Epidermal melanocyte (primary cell): Measurements from ENCODE around the gene RTN4RL1.
A peak's percentile ranks its signal among the peaks of the same experiment; 100 is the strongest.
"Not testable (repeated sequence)": the region's sequence is repeated elsewhere in the genome, so short reads cannot be mapped to it uniquely, and the experiment has no call there.

Experiments used
- DNase-seq: peaks from one replicate; pipeline ENCODE4 v3.0.0; 2011; ENCODE audit warnings: low spot score; ENCODE audit not compliant: insufficient read length

RTN4RL1 gene

GRCh38 chr17:2025622-2026309 lies 632 bp upstream of the RTN4RL1 start:
- DNase-seq = peak; percentile 87

DNA sequence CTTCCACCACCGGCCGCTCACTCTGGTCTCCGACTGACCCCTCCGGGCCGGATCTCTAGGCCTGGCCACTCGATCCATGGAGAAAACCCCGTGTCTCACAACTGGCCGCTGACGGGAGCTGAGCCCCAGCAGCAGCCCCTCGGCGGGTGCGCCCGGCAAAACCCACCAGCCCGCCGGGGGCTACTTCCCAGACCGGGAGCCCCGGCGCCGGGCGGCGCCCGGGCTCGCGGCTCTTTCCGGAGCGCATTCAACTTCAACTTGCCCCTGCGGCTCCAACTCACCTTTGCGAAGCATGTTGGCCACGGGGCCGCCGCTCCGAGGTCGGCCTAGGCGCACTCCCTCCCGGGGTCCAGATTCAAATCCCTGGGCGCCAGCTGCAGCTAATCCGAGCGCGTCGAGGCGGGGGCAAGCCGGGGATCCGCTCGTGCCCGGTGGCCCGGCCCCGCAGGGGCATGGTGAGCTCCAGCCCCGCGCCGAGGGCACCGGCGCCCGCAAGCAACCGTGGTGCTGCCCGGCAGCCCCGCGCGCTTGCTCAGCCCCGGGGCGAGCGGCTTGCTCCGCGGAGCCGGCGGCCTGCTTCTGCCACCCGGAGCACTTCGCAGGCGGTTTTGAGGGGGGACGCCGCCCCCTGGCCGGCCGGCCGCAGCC lies 438 bp downstream of the RTN4RL1 start:
- DNase-seq = no peak

- no peak for DNase-seq
Measured at GRCh38 chr17:2023692-2024571, 1.2 kb downstream of the RTN4RL1 start.

GRCh38 chr17:2023256-2023655 lies 1.9 kb downstream of the RTN4RL1 start:
- DNase-seq = no peak

DNA sequence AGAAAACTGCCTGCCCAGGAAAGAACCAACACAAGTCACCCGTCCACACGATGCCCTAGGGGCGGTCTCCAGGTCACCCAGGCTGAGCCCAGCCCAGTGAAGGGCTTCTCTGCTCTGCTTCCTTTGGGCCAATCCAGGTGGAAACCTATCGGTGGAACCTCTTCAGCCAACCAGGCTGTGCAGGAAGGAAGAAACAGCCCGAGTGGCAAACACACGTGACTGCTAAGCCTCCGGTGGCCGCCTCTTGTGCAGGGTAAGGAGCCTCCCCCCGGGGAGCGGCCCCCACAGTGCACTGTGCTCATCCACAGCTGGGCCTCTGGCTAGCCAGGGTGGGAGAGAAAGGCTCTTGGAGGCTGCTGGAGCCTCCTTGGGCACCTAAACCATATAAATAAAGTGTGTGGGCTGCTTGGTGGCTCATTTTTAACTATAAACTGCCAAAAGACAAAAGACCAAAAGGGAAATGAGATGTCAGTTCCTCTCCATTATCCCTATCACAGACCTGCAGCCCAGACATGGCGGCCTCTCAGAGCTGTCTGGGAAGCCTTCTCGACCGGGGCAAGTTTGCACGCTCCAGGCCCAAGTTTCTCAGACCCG lies 2.4 kb downstream of the RTN4RL1 start:
- DNase-seq = no peak

DNA sequence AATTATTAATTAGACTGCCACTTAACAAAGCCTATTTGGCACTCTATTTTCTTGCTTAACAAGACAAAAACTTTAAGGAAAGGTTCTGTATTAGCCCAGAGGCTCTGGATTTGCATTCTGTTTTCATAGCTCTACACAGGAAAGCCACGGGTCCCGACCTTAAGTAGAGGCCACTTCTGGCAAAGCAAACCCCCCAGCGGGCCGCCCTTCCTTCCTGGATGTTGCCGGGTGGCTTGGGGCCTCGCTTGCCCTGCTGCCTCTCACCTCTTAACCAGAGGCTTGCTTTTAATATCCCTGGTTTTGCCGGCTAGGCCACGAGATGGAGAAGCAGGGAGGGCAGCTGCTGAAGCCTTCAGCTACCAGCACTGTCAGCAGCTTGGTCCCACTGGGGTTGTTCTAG lies 4.4 kb downstream of the RTN4RL1 start:
- no peak for DNase-seq

DNA sequence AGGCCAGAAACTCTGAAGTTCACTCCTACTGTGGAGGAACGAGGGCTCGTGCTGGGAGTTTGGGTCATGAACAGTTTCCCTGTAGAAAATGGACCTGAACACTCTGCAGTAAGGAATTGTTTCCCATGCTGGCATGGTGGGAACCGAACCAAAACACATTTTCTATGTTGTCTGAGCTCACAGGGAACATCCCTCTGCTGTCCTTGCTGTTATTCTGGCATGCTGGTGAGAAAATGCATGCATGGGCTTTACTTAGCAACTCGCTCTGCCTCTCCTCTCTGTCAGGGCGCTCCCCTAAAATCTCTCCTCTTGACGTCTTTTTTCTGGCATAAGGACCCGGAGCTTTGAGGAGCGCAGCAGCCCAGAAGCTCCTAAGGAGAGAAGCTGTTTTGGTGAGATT lies 5.4 kb downstream of the RTN4RL1 start:
- no peak for DNase-seq

- DNase-seq = no peak
Measured at GRCh38 chr17:2018716-2019510, 6.2 kb downstream of the RTN4RL1 start.

- no peak for DNase-seq
Measured at GRCh38 chr17:2017274-2017941, 7.7 kb downstream of the RTN4RL1 start.

DNA sequence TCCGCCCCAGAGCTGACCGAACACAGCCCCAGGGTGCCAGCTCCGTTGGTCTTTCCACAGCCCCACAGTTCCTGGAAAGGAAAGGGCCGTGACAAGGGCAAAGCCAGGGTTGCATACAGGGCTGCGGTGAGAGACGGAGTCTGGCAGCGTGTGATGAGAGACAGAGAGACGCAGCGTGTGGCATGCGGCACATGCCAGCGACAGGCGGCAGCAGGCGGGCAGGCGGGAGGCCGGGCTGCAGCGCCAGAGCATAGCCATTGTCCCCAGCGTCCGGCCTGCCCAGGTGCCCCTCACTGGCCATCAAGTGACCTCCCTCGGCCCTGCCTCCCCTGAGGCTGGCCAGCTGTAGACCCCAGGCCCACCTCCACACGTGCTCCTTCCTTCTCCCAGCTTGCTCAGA lies 8.6 kb downstream of the RTN4RL1 start:
- DNase-seq = no peak

DNA sequence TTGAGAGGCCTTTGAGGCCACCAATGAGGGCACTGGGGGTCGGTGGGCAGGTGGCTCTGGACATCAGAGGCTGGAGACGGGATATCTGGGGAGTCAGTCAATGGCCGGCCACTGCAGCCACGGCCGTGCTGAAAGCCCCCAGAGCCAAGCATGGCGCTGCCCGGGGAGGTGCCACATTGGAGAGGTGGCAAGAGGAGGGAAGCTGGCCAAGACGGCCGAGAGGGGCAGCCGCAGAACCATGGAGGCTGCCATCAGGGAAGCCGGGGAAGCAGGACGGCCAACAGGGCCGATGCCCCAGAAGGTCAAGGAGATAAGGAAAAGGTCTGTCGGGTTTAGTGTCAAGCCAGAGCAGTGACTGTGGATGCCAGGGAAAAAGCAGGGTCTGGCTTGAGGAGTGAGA lies 9.8 kb downstream of the RTN4RL1 start:
- no peak for DNase-seq

DNA sequence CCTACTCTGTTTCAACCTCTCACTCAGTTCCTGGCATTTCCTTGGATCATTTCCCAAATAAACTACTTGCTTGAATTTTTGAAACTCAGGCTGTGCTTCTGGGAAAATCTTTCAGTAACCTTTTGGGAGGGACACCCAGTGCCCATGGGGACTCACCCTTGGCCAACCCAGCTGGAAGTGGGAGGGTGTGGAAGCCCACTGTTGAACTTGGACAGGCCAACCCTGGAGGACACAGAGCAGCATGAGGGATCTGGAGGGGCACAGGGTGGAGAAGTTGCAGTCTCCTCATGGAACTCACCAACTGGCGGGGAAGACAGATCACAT lies 11.2 kb downstream of the RTN4RL1 start:
- no peak for DNase-seq

- not testable (repeated sequence) for DNase-seq
Measured at GRCh38 chr17:2013220-2013993, 11.7 kb downstream of the RTN4RL1 start.

GRCh38 chr17:2012499-2012898 lies 12.6 kb downstream of the RTN4RL1 start:
- DNase-seq = no peak

DNA sequence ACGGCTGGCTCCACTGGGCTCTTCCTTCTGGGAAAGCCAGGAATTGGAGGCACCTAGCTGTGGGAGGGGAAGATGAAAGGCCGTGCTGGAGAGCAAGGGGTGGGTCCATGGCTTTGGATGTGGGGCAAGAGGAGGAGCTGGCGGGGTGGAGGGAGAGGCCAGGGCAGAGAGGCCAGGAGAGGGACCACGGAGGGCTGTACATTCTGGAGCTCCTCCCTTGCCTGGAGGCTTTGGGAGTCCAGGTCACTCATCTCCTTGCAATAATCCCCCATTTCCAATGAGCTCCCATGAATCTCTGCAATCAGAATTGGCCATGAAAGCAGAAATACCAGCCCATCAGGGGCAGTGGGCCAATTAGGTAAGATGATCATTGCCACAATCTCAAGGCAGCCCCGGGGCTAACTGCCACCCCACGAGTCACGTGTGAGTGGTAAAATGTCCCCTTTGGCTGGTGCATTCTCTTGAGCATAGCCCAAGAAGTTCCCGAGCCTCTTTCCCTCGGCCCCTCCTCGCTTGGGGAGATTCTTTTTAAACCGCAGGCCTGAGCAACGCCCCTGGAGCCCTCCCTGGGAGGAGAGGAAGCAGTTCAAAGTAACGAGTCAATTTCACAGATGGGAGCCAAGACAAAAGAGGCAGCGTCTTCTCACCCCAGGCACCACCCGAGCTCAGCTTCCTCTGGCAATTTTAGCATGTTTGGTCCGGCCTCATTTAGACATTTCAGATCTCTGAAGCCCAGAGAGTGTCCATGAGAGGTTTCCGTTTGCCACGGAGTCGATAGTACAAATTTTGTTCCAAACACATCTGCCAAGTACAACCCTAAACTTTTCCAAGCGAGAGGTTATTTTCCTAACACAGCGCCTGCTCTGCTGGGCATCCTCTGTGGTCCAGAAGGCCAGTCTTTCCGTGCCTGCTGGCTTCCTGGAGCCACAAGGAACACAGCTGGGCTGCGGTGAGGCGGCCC lies 13.4 kb downstream of the RTN4RL1 start:
- peak; percentile 91 for DNase-seq

DNA sequence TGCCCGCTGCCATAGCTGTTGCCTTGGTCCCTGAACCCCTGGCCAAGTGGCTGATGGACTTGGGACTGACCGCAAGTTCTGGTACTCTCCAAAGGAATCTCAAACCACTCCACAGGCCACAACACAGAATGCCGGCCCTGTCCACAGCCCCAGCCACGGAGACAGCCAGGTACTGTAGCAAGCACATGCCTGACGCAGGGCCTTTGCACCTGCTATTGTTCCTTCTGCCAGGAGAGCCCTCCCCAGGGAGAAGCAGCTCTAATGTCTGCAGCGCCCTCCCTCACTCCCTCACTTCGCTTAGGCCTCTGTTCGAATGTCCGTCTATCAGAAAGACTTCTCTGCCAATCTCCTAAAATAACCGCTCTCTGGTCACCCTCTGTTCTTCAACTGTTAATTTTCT lies 15.4 kb downstream of the RTN4RL1 start:
- no peak for DNase-seq

DNA sequence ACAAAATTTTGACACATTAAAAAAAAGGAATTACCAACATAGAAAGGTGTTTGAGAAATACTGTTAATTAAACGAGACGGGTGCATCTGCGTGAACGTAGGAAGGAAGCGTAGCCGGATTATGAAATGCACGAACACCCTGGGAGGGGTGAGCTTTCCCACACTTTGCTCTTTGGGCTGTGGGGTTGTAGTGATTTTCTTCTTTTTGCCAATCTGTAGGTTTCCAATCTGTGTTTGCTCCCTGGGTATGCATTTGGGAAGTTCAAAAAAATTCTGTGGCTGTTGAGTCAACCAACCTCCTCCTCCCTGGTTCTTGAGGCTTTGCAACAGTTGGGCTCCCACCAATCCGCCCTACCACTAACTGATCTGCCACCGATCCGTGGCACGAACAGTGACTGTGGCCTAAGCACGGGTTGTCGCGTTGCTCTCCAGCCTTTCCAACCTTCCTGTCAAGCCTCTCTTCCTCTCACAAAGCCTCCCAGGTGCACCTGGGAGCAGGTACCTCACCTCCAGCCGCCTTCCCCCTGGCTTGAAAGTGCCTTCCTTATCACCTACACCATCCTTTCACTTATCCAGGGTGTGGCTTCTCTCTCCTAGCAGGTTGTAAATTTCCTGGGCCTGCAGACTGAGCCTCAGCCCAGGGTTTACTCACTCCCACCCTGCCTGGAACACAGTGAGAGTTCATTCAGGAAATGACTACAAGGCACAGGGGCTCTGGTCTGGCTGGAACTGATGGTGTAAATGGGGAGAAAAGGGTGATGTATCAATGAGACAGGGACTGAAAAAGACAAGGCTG lies 16.6 kb downstream of the RTN4RL1 start:
- no peak for DNase-seq

DNA sequence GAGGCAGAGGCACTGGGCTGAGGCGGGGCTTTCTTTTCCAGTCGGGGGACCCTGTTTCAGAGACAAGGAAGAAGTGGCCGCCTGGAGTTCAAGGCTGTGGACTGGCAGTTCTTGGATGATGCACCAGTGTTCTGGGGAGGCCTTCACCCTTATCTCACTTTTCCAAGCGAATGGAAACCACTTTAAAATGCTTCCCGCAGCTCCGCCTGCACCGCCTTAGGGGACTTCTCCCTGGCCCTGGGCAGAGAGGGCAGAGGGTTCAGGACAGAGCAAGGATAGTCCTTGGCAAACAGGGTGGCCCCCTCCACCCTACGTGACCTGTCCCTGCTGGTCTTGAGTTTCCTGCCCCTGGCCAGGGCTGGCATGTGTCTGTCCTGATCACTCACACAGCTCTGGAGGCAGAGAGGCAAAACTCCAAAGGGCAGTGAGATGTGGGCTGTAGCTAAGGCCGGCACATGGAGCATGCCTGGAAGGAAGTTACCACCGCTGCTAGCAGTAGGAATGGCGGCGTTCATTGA lies 20.6 kb downstream of the RTN4RL1 start:
- DNase-seq = peak; percentile 57
